ENCODE results near the gene TMEM234. TPM values are rescaled to one million over a fixed set of nuclear protein-coding genes. Genes with fewer than 3 reads are reported as not detected.
A peak's percentile ranks its signal among the peaks of the same experiment; 100 is the strongest.

The TMEM234 gene
- total and polyA plus RNA-seq, 2 of the 13 experiments (the other 11 are each of a cell fraction or from before 2014, with no cell fraction given): 6.1 to 9.0 TPM

GRCh38 chr1:32249831-32250525, 27.8 kb upstream of the TMEM234 start (continued):
- no peak for TF ChIP-seq PREB (CRISPR knock-in tag; IDR thresholded peaks at IDR 0.05)
- TF ChIP-seq NFYC (CRISPR knock-in tag; IDR thresholded peaks at IDR 0.05): no peak
- TF ChIP-seq AGO2 (optimal IDR thresholded peaks at IDR 0.05; ENCODE audit: low read depth, low read length): no peak
- peak; percentile 46; the same call in 1 of the 2 replicates for TF ChIP-seq MYPOP (CRISPR knock-in tag; IDR thresholded peaks at IDR 0.05)
- TF ChIP-seq KAT2B (IDR thresholded peaks at IDR 0.05; ENCODE audit: borderline replicate concordance, low read depth, low read length): no peak
- TF ChIP-seq ZNF512 (CRISPR knock-in tag; IDR thresholded peaks at IDR 0.05): no peak
- no peak for TF ChIP-seq NFE2 (CRISPR knock-in tag; IDR thresholded peaks at IDR 0.05)
- no peak for TF ChIP-seq ZMAT3 (CRISPR knock-in tag; conservative IDR thresholded peaks at IDR 0.05)
- TF ChIP-seq ZNF720 (CRISPR knock-in tag; IDR thresholded peaks at IDR 0.05): no peak
- peak; percentile 73; the same call in 1 of the 2 replicates for TF ChIP-seq RERE (CRISPR knock-in tag; IDR thresholded peaks at IDR 0.05; ENCODE audit: low read depth)
- TF ChIP-seq ZFP82 (CRISPR knock-in tag; IDR thresholded peaks at IDR 0.05; ENCODE audit: borderline replicate concordance): no peak
- TF ChIP-seq GFI1 (CRISPR knock-in tag; IDR thresholded peaks at IDR 0.05; ENCODE audit: borderline replicate concordance): no peak; the same call in 1 of the 2 replicates
- no peak for TF ChIP-seq ZNF251 (CRISPR knock-in tag; IDR thresholded peaks at IDR 0.05)
- TF ChIP-seq ZNF232 (CRISPR knock-in tag; IDR thresholded peaks at IDR 0.05; ENCODE audit: borderline replicate concordance): 0 out of 2 replicates have a peak, but pooled peaks have one; percentile 48
- no peak for TF ChIP-seq KLF12 (CRISPR knock-in tag; IDR thresholded peaks at IDR 0.05; ENCODE audit: borderline replicate concordance)
- TF ChIP-seq RFXANK (CRISPR knock-in tag; IDR thresholded peaks at IDR 0.05): peak; percentile 70; the same call in 1 of the 2 replicates
- TF ChIP-seq FOXM1 (CRISPR knock-in tag; IDR thresholded peaks at IDR 0.05): no peak
- TF ChIP-seq ZNF530 (CRISPR knock-in tag; IDR thresholded peaks at IDR 0.05; ENCODE audit: low read depth): no peak
- TF ChIP-seq RXRA (CRISPR knock-in tag; IDR thresholded peaks at IDR 0.05): peak; percentile 98
- TF ChIP-seq SCMH1 (CRISPR knock-in tag; IDR thresholded peaks at IDR 0.05; ENCODE audit: borderline replicate concordance): no peak
